Ammon's horn (tissue), 1 donor: ENCODE data around the gene HYAL2.

ENCODE experiments used
- DNase-seq: peaks from one replicate; pipeline ENCODE4 v3.0.0-alpha.2; 2016; ENCODE audit warnings: low spot score

Gene HYAL2

DNA sequence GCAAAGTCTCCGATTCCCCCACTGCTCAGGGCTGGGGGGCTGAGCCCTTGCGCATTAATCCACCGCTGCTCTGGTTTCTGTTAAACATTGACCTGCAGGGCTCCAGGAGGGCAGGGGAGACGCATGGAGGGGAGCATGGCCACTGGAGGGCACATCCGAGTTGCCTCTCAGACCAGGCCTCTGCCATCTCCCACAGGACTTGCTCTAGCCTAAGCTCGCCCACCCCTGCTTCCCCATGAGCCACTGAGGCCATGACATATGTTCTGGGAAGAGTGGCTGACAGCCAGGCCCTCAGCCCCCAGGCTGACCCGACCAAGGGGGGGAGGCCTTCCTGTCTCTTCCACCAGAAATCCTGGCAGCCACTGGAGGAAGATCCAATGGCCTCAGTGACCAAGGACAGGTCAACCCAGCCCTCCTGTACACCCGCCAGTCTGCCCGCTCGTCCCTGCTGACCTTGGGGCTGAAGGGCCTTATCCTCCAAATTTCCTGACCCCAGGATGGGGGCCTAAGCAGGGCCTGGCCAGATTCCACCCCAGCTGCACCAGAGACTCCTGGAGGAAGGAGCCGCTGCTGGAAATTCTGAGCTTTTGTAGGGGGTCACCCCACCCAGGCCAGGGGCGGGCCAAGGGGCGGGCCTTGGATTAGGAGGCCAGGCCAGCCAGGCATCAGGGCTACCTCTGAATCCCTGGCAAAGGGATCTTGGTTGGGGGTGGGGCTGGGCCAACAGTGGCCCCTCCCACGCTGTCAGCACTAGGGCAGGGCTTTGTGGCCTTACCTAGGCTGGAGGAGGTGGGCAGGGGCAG is 19.3 kb downstream of the HYAL2 start, which contains the start of gene HYAL1:
HYAL1 (minus strand) TSS at position 562 of the 803 bp plus-strand sequence. CDS start 618 bp downstream, outside the sequence.
- DNase-seq, result peak; percentile 13

DNA sequence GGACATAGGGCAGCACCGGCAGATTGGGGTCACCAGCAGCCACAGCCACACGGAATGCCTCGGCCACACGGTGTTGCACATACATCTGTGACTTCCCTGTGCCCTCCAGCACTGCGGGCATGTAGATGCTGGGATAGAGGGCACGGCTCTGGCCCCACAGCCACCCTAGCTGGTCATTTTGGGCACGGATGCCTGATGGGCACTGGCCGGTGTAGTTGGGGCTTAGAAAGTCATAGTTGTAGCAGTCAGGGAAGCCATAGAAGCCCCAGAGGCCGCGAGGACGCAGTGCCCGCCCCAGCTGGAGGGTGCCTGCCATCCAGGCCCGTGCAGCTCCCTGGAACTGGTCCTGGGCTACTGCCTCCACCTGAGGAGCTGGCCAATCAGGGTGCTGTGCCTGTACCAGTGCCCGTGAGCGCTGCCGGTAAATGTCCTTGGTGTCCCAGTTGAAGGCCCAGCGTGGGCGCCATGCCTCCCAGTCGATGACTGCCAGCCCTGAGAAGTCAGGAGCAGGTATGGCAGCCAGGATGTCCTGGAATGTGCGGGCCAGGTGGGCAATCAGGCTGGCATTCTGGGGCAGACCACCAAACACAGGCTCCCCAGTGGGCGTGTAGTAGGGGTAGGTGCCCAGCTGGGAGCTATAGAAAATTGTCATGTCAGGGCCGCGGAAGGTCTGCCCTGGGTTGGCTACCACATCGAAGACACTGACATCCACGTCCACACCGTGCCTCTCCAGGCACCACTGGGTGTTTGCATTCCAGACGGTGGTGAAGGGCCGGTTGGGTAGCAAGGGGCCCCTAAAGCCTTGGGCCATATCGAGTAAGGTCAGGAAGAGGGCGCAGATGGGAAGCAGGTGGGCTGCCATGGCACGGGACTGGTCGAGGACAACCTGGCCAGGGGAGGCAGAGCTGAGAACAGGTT is 20.2 kb downstream of the HYAL2 start:
- DNase-seq, result no peak

DNA sequence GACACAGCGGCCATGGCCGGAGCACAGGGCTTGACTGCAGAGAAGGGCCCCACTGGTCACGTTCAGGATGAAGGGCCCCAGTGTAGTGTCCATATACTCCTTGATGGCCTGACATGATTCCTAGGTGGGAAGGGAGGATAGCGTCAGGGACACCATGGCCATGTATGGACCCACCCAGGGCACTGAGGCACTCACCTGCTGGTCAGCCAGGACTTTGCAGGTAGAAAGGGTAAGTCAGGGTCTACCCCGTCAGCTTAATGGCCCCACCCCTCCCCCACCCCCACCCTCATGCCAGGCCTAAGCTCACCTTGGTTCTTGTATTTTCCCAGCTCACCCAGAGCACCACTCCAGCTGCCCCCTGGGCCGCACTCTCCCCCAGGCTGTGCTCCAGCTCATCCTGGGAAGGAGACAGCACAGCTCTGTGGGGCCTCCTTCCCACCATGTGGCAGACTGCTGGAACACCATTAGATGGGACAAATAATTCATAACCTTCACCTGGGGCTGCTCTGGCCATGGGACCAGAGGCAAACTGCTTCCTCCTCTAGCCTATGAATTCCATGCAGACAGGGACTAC is 21.8 kb downstream of the HYAL2 start:
- DNase-seq, result no peak

DNA sequence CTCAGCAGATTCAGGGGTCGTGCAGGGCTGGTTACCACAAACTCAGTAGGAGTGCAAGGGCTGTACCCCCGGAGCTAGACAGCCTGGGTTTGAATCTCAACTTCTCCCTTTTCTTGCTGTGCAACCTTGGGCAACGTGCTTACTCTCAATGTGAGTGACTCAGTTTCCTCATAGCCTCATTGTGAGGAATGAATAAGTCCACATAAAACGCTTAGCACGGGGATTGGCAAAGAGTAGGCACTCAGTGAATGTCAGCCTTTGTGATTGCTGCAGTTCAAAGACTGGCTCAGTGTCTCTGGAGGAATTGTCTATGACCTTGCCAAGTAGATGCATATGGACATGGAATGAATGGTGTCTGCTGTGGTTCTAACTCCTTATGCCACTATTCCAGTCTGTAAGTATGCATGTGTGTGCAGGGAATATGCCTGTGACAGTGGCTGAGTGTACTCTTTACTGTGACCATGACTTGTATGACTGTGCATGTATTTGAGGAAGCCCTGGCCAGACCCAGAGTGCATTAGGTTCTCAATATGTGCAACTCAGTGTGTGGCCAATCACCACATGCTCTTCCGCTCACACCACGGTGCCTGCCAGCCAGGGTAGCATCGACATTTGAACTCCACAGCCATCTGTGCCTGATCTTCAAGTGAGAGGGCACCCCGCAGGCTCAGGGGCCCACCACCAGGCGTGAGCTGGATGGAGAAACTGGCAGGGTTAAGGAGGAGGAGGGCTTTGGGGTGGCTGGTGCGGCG is 22.4 kb downstream of the HYAL2 start:
- peak; percentile 85 for DNase-seq

DNA sequence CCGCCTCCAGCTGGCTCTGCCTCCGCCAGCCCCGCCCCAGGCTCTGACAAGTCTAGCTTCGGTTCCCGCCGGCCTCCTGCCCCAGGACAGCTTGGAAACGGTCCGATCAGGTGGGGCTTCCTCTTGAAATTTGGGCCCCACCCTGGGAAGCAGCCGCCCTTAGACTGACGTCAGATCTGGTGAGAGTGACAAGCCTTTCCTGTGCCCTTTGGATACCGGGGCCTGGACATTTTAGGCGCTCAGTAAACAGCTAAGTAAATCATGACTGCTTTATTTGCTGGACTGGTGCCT is 23.0 kb downstream of the HYAL2 start:
- DNase-seq, result no peak

DNA sequence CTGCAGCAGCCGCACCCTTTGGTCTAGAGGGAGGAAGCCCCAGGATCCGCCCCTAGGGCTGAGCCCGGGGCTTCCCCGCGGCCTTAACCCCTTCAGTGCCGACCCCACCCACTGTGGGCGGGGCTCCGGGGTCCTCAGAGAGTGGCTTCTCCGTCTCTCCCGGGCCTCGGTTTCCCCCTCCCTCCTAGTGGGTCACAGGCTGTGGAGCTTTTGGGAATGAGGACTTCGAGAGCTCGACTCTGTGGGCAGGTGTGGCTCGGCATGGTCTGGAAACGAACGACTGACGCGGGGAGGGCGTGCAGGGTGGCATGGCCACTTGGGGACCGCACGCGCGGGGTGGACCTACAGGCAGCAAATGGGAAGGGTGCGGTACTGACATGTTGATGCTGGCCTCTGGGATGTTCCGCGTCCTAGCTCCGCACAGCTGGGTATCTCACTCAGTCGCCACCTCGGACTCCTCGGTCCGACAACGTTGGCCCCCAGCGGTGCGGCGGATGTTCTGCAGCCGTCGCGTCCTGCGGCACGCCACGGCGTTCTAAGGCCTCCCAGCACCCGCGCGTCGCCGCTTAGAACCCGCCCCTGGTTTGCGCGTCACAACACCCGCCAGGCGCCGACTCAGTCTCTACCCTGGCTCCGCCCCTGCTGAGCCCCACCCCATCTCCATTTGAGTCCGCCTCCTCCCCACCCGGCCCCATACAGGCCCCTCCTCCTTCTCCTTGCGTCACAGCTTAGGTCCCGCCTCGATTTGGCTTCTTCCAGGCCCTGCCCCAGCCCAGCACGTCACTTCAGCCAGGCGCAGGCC is 23.5 kb downstream of the HYAL2 start, which contains the start of the genes HYAL3 and NAA80:
HYAL3 (minus strand) TSS at position 570 of the 802 bp plus-strand sequence. CDS start 3,803 bp downstream, outside the sequence.
NAA80 (minus strand) TSS at position 570 of the 802 bp plus-strand sequence. CDS start 1,942 bp downstream, outside the sequence.
- peak; percentile 100 for DNase-seq

DNA sequence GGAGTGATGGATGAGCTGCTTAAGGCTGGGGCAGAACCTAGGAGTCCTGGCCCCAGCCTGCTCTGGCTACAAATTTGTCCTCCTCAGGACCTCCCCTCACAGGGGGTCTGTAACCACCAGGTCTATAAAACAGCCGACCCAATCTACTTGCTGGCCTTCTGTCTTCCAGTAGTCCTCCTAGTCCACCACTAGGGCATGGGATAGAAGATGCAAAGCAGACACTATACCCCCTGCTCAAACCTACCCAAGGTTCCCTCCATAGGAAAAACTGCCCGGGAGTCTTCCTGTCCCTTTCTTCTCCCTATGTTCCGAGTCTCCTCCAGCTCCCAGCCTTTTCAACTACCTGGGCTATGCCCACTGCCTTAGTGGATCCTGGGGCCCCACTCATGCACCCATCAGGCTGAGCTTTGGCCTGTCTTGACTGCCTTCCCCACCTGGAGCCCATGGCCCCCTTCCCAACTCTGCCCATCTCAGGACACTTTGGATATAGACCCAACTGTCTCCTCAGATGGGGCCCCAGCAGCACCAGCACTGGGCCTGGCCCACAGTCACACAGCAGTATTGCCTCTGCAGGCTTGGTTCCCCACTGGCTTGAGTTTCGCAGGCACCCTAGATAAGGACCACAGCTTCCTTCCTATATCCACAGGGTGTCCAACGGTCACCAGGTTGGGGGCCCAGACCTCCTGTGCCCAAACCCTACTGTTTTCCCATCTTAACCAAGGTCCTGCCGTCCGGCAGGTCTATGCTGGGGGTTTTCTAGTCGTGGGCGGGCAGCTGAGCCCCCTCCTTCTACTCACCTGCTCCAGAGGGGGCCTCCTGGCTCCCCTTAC is 24.4 kb downstream of the HYAL2 start:
- no peak for DNase-seq

DNA sequence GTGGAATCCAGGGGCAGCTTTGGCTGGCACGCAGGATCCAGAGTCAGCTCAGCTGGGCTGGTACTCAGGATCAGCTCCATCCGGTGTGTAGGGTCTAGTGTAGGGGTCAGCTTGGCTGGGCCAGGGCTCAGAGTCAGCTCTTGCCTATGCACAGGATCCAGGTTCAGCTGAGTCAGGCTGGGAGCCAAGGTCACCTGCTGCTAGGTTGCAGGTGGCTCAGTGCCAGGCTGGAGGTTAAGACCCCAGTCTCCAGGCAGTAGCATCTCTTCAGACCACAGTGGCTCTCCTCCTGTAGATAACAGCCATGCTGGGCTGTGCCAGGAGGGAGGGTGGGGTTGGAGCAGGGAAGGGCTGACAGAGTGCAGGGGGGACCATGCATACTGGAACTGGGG is 25.2 kb downstream of the HYAL2 start:
- no peak for DNase-seq

DNA sequence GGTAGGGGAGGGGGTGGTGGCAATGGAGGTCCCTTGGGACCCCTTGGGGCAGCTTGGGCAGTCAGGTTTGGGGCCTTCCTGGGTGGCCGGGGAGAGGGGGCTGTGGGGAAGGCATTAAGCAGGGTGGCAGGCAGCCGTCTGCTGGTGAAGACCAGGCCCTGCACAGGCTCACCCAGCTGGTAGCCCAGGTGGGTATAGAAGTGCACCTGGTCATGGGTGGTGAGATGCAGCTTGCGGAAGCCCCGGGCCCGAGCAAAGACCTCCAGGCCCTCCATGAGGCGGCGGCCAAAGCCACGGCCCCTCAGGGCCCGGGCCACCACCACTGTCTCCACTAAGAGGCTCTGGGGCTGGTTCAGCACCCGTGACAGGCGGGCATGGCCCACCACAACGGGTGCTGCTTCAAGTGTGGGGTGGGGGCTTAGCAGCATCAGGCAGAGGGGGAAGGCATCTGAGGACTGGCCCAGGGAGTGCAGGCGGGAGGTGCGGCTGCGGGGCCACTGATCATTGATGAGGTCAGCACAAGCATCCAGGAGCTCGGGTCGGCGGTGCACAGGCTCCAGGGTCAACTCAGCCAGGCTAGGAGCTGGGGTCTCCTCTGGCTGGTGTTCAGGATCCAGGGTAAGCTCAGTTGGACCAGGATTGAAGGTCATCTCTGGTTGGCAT is 25.7 kb downstream of the HYAL2 start:
- no peak for DNase-seq

DNA sequence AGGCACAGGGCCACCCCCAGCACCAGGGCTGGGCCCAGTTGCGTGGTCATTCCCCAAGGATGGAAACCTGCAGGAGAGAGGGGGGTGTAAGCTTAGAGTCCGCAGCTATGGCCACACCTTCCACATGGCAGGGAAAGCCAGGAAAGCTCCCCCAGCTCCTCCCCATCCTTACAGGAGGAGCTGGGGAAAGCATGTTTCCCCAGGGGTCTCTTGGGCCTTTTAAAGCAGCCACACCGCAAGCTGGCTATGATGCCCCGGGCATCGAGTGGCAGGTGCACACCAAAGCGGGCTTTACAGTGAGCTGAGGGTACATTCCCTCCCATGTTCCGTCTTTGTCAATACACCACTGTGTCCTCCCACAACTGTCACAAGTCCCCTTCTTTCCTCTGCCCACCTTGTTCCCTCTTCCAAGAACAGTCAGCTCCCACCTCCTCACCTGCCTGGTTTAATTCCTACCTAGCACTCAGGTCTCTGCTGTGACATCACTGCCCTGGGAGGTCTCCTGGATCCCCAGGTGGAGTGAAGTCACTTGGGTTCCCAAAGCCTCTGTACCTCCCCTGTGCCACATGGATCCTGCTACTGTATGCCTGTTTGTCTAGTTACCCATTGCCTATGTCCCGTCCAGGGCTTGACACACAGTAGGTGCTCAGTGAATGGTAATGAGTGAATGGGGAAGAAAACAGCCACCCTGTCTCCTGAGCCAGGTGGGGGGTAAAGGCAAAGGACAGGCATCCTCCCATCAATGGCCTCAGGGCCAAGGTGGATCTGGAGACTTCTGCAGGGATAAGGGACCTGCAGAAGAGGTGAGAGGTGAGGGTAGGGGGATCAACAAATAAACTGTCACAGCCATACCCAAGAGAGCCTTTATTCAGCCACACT is 26.8 kb downstream of the HYAL2 start:
- DNase-seq, result no peak

DNA sequence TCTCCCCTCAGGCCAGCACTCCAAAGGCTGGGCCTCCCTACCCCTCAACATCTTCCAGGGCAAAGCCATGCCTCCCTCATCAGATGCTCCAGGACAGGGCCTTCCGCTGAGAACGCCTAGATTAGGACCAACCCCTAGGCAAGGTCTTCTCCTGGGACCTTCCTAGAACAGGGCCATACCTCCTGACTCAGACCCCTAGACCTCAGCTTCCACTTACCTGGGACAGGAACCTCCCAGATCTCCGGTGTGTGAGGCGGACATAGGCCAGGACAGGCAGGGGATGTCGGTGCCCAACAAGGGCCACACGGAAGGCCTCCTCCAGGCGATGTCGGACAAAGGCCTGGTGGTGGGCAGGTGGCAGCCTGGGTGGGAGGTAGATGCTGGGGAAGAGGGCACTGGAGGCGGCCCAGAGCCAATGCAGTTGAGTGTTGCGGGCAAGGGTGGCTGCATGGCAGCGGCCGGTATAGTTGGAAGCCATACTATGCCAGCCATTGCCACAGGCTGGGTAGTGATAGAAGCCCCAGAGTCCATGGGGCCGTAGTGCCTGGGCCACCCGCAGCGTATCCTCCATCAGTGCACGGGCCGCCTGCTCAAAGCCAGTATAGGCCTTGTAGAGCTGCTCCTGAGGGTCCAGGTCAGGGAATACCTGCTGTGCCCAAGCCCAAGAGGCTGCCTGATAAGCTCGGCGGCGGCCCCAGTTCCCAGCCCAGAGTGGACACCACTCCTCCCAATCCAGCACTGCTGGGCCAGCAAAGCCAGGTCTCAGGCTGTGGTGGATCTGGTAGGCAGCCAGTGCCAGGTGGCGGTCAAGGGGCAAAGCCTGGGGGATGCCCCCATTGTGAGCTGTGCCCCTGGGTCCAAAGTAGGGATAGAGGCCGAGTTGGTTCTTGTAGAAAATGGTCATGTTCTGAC is 27.8 kb downstream of the HYAL2 start:
- no peak for DNase-seq

DNA sequence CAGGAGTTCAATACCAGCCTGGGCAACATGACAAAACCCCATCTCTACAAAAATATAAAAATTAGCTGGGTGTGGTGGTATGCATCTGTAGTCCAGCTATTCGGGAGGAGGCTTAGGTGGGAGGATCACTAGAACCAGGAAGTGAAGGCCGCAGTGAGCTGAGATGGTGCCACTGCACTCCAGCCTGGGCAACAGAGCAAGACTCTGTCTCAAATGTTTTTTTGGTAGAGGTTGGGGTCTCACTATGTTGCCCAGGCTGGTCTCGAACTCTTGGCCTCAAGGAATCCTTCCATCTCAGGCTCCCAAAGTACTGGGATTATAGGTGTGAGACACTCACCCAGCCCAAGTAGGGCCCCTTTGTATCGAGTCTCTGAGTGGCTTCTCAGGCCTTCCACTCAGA is 28.5 kb downstream of the HYAL2 start:
- no peak for DNase-seq

DNA sequence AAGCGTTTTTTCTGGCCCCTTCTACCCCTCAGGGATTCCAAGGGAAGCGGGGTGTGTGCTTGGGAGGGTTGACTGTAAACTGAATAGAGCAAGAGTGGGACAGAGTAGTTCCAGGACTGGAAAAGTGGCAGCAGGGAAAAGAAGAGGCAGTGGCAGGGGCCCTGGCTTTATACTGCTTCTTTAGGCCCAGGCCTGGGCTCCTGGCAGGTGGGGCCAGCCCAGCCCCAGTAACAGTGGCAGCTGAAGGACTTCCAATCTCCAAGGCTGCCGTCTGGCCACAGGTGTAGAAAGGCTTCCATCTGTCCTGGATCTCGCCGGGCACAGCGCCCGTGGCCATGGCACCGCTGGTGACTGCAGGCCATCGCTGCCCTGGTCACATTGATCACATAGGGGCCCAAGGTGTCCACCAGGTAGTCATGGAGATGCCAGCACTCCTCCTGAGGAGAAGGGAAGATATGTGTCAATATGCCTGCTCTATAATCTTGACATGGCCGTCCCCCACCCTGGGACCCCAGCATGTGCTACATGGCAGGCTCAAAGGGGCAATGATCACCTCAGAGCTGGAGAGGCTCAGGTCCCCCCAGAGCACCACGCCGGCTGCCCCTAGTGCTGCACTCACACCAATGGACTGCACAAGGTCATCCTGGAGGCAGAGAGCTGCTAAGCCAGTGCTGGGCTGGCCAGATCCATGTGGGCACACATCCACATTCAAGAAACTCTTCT is 29.3 kb downstream of the HYAL2 start:
- DNase-seq, result no peak

DNA sequence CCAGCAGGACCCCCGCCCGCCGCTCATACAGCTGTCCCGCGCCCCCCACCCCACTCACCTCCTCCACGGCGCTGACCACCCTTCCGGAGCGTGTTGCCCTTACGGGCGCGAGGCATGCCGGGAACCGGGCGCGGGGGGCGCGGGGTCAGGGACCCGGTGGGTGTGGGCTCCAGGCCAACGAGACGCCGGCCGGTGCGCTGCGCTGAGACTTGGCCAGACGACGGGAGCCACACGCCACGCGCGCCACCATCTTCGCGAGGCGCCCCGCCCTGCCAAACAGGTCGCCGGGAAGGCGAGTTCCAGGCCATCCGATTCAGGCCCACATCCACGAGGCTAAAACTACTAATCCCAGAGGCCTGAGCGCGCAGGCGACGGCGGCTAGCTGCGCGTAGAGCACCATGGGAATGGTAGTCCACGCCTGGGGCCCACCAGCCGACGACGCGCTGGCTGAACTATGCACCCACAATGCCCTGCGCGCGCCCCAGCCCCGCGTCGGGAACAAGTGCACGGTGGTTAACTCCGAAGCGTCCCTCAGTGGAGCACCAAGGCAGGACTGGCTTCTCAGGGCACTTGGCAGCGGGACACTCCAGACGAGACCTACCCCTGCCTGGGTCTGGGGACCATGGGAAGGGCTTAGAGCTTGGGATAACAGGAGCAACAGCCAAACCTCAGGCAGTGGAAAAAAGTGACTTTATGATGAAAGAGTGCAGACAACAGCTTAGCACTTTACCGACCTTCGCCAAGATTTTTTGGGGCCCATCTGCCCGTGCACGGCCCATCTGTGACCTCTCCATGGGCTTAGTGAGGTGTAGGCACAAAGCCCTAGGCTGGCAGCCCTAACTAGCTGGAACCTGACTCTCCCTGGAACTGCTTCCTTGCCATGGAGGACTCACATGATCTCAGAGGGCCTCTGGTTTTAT is 30.1 kb downstream of the HYAL2 start, which contains the start of gene IFRD2:
IFRD2 (minus strand) TSS at position 271 of the 920 bp plus-strand sequence; CDS start at position 116, 155 bp downstream.
- DNase-seq, result peak; percentile 99

DNA sequence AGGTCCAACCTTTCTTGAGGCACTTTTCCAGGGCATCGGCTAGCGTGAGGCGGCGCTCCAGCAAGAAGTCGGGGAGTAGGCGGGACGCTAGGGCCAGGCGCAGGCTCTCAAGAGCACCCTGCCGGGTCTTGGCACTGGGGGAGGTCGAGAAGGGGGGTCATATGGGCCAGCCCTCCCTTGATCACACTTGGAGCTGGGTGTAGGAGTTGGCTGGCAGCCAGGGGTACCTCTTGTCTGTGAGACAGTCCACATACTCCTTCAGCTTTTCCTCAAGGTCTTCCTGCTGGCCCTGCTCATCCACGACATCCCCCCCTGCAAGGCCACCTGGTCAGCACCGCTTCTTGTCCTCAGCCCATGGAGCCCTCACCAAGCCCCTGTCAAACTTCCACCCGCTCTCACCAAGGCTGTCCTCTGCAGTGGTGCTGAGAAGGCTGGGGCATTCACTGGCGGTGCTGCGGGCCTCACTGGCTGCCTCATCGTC is 32.3 kb downstream of the HYAL2 start:
- no peak for DNase-seq
